SH-SY5Y (cell line): ENCODE measurements around the gene GMPPB.

Experiments
- GATA2 ChIP-seq: IDR thresholded peaks from 2 replicates; pipeline ENCODE4 v1.6.1; 2011; ENCODE audit warnings: mild to moderate bottlenecking, low read depth, low read length
- GATA3 ChIP-seq: IDR thresholded peaks from 2 replicates; pipeline ENCODE4 v1.6.1; 2011; ENCODE audit warnings: low read depth, mild to moderate bottlenecking, low read length, moderate library complexity

DNA sequence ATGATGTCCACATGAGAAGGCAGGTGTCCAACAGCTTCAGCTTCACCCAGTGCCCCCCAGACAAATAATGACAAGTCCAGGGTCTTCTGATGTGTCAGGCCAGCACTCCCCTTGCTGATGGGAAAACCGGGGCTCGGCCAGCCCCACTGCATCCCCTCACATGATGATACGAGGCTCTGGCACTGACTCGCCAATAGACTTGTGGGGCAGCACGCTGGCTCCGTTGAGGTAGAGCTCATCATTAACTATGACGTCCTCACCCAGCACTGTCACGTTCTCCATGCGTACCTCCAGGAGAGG lies 2.2 kb downstream of the GMPPB start:
- TF ChIP-seq GATA2 = no peak
- no peak for TF ChIP-seq GATA3
